Endothelial cell of umbilical vein (primary cell): ENCODE data around the gene DIDO1. TPM values are rescaled to one million over a fixed set of nuclear protein-coding genes. Genes with fewer than 3 reads are reported as not detected.

ENCODE experiments used
- BruUV-seq: library from RNA; stranded (reverse); fragments of 400-500 nt; replicated peaks from 2 replicates; lab custom pipeline; 2021; lab: Mats Ljungman, UMichigan
- CTCF ChIA-PET: fragments of 300-600, 350-600 bp; sonication (Branson Sonifier 250); formaldehyde crosslinking; loops from one replicate; lab custom pipeline; 2021; ENCODE audit warnings: antibody characterized with exemption, inconsistent platforms; lab: Charles Lee
- POLR2A ChIA-PET: fragments of 300-600, 350-600 bp; sonication (Branson Sonifier 250); formaldehyde crosslinking; loops from one replicate; lab custom pipeline; 2021; ENCODE audit warnings: antibody characterized with exemption, inconsistent platforms; lab: Charles Lee
- DNase-seq: peaks from one replicate; pipeline ENCODE4 v3.0.0-alpha.2; 2011; ENCODE audit warnings: low read depth, low spot score
- FAIRE-seq: peaks from 2 replicates; lab custom pipeline; 2011; peaks lifted over from hg19 to GRCh38; lab: Jason Lieb, UNC
- H2AFZ ChIP-seq: 2 replicates; pipeline ENCODE4 v1.6.0; 2012; ENCODE audit warnings: low read depth, low read length, control low read depth, inconsistent platforms
- H3K27ac ChIP-seq: 2 replicates; pipeline ENCODE4 v1.5.1; 2011; ENCODE audit warnings: low read depth, mild to moderate bottlenecking, control low read depth, low read length, moderate library complexity; ENCODE audit not compliant: insufficient read depth
- H3K27me3 ChIP-seq, 2 experiments: 2 replicates each; pipeline versions ENCODE4 v1.6.0 to v1.6.1; 2011; ENCODE audit warnings: low read length in 2 of 2, mixed read lengths in 1 of 2; ENCODE audit not compliant: control insufficient read depth in 2 of 2, insufficient read depth in 2 of 2
- H3K36me3 ChIP-seq, 2 experiments: 2 replicates in 1 of 2; 3 replicates in 1 of 2; pipeline ENCODE4 v1.5.1; 2011; ENCODE audit warnings: low read length in 2 of 2, mild to moderate bottlenecking in 1 of 2, moderate library complexity in 1 of 2; ENCODE audit not compliant: control insufficient read depth in 2 of 2, insufficient read depth in 2 of 2; ENCODE audit errors: extremely low read depth in 1 of 2
- H3K4me1 ChIP-seq: 3 replicates; pipeline ENCODE4 v1.5.1; 2011; ENCODE audit warnings: mild to moderate bottlenecking, low read length; ENCODE audit not compliant: control insufficient read depth, insufficient read depth; ENCODE audit errors: extremely low read depth
- H3K4me2 ChIP-seq: 2 replicates; pipeline ENCODE4 v1.6.1; 2011; ENCODE audit warnings: low read length, control low read depth, mixed read lengths; ENCODE audit not compliant: insufficient read depth
- H3K4me3 ChIP-seq, 3 experiments: fragments of 200-600 bp in 1 of 3; sonication (generic), shearing (Covaris generic) in 1 of 3; replicated peaks in 1 of 3; 2 replicates each; pipeline ENCODE4 v1.5.1; 2011 to 2016; ENCODE audit warnings: control low read depth in 3 of 3, low read length in 3 of 3, mild to moderate bottlenecking in 2 of 3, inconsistent platforms in 1 of 3, low read depth in 1 of 3, moderate library complexity in 1 of 3; ENCODE audit not compliant: insufficient read depth in 1 of 3
- H3K79me2 ChIP-seq: 2 replicates; pipeline ENCODE4 v1.6.0; 2012; ENCODE audit warnings: low read length, inconsistent platforms; ENCODE audit not compliant: control insufficient read depth, insufficient read depth
- H3K9ac ChIP-seq: replicated peaks from 2 replicates; pipeline ENCODE3; 2011; ENCODE audit warnings: low read length, control low read depth; ENCODE audit not compliant: insufficient read depth; ENCODE audit errors: extremely low read depth
- H3K9me1 ChIP-seq: replicated peaks from 3 replicates; pipeline ENCODE4 v1.6.0; 2011; ENCODE audit warnings: mild to moderate bottlenecking, low read length; ENCODE audit not compliant: control insufficient read depth, insufficient read depth; ENCODE audit errors: extremely low read depth
- H3K9me3 ChIP-seq: replicated peaks from 2 replicates; pipeline ENCODE4 v1.5.1; 2012; ENCODE audit warnings: low read length, inconsistent platforms; ENCODE audit not compliant: control insufficient read depth, insufficient read depth
- H4K20me1 ChIP-seq: replicated peaks from 2 replicates; pipeline ENCODE3; 2011; ENCODE audit warnings: mild to moderate bottlenecking, low read length; ENCODE audit not compliant: control insufficient read depth, insufficient read depth; ENCODE audit errors: extremely low read depth
- CTCF ChIP-seq, 2 donors: IDR thresholded peaks; 1 replicate in 1 of 2; 2 replicates in 1 of 2; pipeline ENCODE4 v1.5.1; 2011; ENCODE audit warnings: low read length in 2 of 2, mild to moderate bottlenecking in 2 of 2, moderate library complexity in 2 of 2, control low read depth in 1 of 2, inconsistent platforms in 1 of 2, low read depth in 1 of 2; ENCODE audit not compliant: insufficient read depth in 1 of 2; ENCODE audit errors: extremely low read depth in 1 of 2
- EZH2 ChIP-seq: IDR thresholded peaks from 2 replicates; pipeline ENCODE4 v1.6.1; 2012; ENCODE audit warnings: borderline replicate concordance, low read depth, mild to moderate bottlenecking, moderate library complexity, low read length, inconsistent platforms; ENCODE audit not compliant: severe bottlenecking
- GATA2 ChIP-seq: IDR thresholded peaks from 2 replicates; pipeline ENCODE4 v1.7.0; 2011; ENCODE audit warnings: low read depth, mild to moderate bottlenecking, moderate library complexity, mixed read lengths, low read length; ENCODE audit not compliant: insufficient read length, insufficient read depth
- JUN ChIP-seq: IDR thresholded peaks from 2 replicates; pipeline ENCODE4 v1.6.1; 2011; ENCODE audit warnings: borderline replicate concordance, low read depth; ENCODE audit not compliant: insufficient read length, insufficient read depth
- MAX ChIP-seq: IDR thresholded peaks from 2 replicates; pipeline ENCODE4 v1.6.1; 2011; ENCODE audit not compliant: insufficient read depth, insufficient read length
- POLR2A ChIP-seq: IDR thresholded peaks from 2 replicates; pipeline ENCODE4 v1.6.1; 2012; ENCODE audit warnings: low read depth, mild to moderate bottlenecking, control low read depth, low read length
- dilution Hi-C: fragments of 300-500 bp; cut with MboI; formaldehyde crosslinking; loops from one replicate; pipeline ENCODE4 v1.15.0; 2019; ENCODE audit warnings: low sequenced_read_pairs; ENCODE audit not compliant: extremely low pct_ligation_motif_present
- intact Hi-C: fragments of 100-400 bp; cut with micrococcal nuclease; formaldehyde crosslinking; loops from one replicate; pipeline ENCODE4 v1.10.0; 2022
- polyA plus RNA-seq, 4 experiments: library from polyadenylated mRNA; depleted of rRNA in 3 of 4; stranded (reverse) in 3 of 4; unstranded in 1 of 4; fragments of >200 nt; gene quantifications; 2 replicates each; pipeline versions ENCODE4 v1.2.1 to v1.2.3, GENCODE V29; 2011 to 2012; ENCODE audit warnings: missing spikeins in 1 of 4
- total RNA-seq: library from RNA; stranded (reverse); gene quantifications from 2 replicates; pipeline ENCODE4 v1.2.3, GENCODE V29; 2021

DIDO1 gene
- total and polyA plus RNA-seq, 2 donors (not counting 3 experiments of a cell fraction or from before 2014, with no cell fraction given): 22.1 to 51.2 TPM

GRCh38 chr20:62951143-62951895 is 25.0 kb upstream of the DIDO1 start:
- no peaks in the 10 kb centered on the region for H3K9me1 ChIP-seq
- no peak overlapping the region for H3K4me2 ChIP-seq
- no peak for FAIRE-seq
- no peak overlapping the region for H3K27ac ChIP-seq
- no peak overlapping the region for H3K4me3 ChIP-seq
- H3K4me1 ChIP-seq: peaks cover 20% of the 10 kb centered on the region
- no peak for TF ChIP-seq MAX
- no peak for TF ChIP-seq EZH2
- no peak for TF ChIP-seq POLR2A
- TF ChIP-seq JUN: no peak
- peaks cover 33% of the 10 kb centered on the region for H3K79me2 ChIP-seq
- no peak overlapping the region for H2AFZ ChIP-seq
- H3K27me3 ChIP-seq: no peaks in the 10 kb centered on the region
- no peaks in the 10 kb centered on the region for H4K20me1 ChIP-seq
- H3K9ac ChIP-seq: no peak overlapping the region
- no peak for DNase-seq
- no peaks in the 10 kb centered on the region for H3K9me3 ChIP-seq
- ChIA-PET CTCF (no interaction called here), POLR2A (no interaction called here)
- intact Hi-C loops: no loop called here
- dilution Hi-C loops: no loop called here
- BruUV-seq: no TSS peak
- H3K36me3 ChIP-seq: peaks cover 0 to 19% of the 10 kb centered on the region in 2 experiments

- no peaks in the 10 kb centered on the region for H3K9me3 ChIP-seq
- dilution Hi-C loops: no loop called here
- H3K4me2 ChIP-seq: no peak overlapping the region
- no peaks in the 10 kb centered on the region for H4K20me1 ChIP-seq
- ChIA-PET CTCF (no interaction called here), POLR2A (no interaction called here)
- TF ChIP-seq EZH2 (no peak), GATA2 (no peak), JUN (no peak), CTCF (IDR thresholded peaks at IDR 0.05; ENCODE audit: extremely low read depth in 1 of 2, insufficient read depth in 1 of 2, low read depth in 1 of 2, low read length in 2 of 2) (no peak)
- DNase-seq (no peak), FAIRE-seq (no peak)
- no peaks in the 10 kb centered on the region for H3K9me1 ChIP-seq
- BruUV-seq: no TSS peak
- H3K9ac ChIP-seq: no peak overlapping the region
- peaks cover 29% of the 10 kb centered on the region for H3K79me2 ChIP-seq
- peaks cover 20% of the 10 kb centered on the region for H3K4me1 ChIP-seq
- H3K27me3 ChIP-seq: no peaks in the 10 kb centered on the region
- peaks cover under 1 to 25% of the 10 kb centered on the region in 2 experiments for H3K36me3 ChIP-seq
- no peak overlapping the region for H3K27ac ChIP-seq
- H2AFZ ChIP-seq: no peak overlapping the region
- intact Hi-C loops: no loop called here
- no peak overlapping the region for H3K4me3 ChIP-seq
These were observed 24.4 kb upstream of the DIDO1 start for GRCh38 chr20:62950741-62951140.
